ENCODE results near the gene IL18. TPM values are rescaled to one million over a fixed set of nuclear protein-coding genes. Genes with fewer than 3 reads are reported as not detected.
A peak's percentile ranks its signal among the peaks of the same experiment; 100 is the strongest.

Gene IL18
- total RNA-seq, 3 donors from 2014 or later = 8.2 to 21.0 (median 16.8) TPM

- no peak for DNase-seq (ENCODE audit: low spot score in 2 of 2)
- Histone ChIP-seq H3K9me3 (no peaks in the 10 kb centered on the region), H3K4me1 (no peaks in the 10 kb centered on the region), H3K27ac (no peak overlapping the region), H3K4me3 (no peak overlapping the region), H3K27me3 (no peaks in the 10 kb centered on the region), H3K36me3 (no peaks in the 10 kb centered on the region)
- TF ChIP-seq POLR2AphosphoS5 (IDR thresholded peaks at IDR 0.05) (no peak), CTCF (IDR thresholded peaks at IDR 0.05) (no peak), POLR2A (IDR thresholded peaks at IDR 0.05) (no peak)
- intact Hi-C loops (cut with DNase I; ENCODE audit: low total_unique reads) = no loop called here
These were observed 45.7 kb downstream of the IL18 start for GRCh38 chr11:112118176-112118575.

GRCh38 chr11:112115386-112115785 is 48.5 kb downstream of the IL18 start:
- Histone ChIP-seq H3K27ac (no peak overlapping the region), H3K36me3 (no peaks in the 10 kb centered on the region), H3K27me3 (no peaks in the 10 kb centered on the region), H3K4me3 (no peak overlapping the region), H3K9me3 (no peaks in the 10 kb centered on the region), H3K4me1 (no peaks in the 10 kb centered on the region)
- DNase-seq (ENCODE audit: low spot score in 2 of 2) = no peak
- intact Hi-C loops (cut with DNase I; ENCODE audit: low total_unique reads) = no loop called here
- TF ChIP-seq POLR2A (IDR thresholded peaks at IDR 0.05) = no peak
- TF ChIP-seq POLR2AphosphoS5 (IDR thresholded peaks at IDR 0.05) = no peak
- TF ChIP-seq CTCF (IDR thresholded peaks at IDR 0.05) = no peak

- Histone ChIP-seq H3K27ac (no peak overlapping the region), H3K36me3 (no peaks in the 10 kb centered on the region), H3K4me1 (no peaks in the 10 kb centered on the region), H3K4me3 (no peak overlapping the region), H3K9me3 (no peaks in the 10 kb centered on the region), H3K27me3 (no peaks in the 10 kb centered on the region)
- intact Hi-C loops (cut with DNase I; ENCODE audit: low total_unique reads) = no loop called here
- no peak for DNase-seq (ENCODE audit: low spot score in 2 of 2)
- no peak for TF ChIP-seq POLR2A (IDR thresholded peaks at IDR 0.05)
- no peak for TF ChIP-seq CTCF (IDR thresholded peaks at IDR 0.05)
- no peak for TF ChIP-seq POLR2AphosphoS5 (IDR thresholded peaks at IDR 0.05)
These were observed 49.4 kb downstream of the IL18 start for GRCh38 chr11:112114460-112114859.

GRCh38 chr11:112113539-112114457 is 50.1 kb downstream of the IL18 start:
- intact Hi-C loops (cut with DNase I; ENCODE audit: low total_unique reads) = no loop called here
- Histone ChIP-seq H3K4me1 (no peaks in the 10 kb centered on the region), H3K27ac (no peak overlapping the region), H3K36me3 (no peaks in the 10 kb centered on the region), H3K4me3 (no peak overlapping the region), H3K27me3 (no peaks in the 10 kb centered on the region), H3K9me3 (no peaks in the 10 kb centered on the region)
- peak; percentile 34 to 52 (median 51) for TF ChIP-seq CTCF (IDR thresholded peaks at IDR 0.05)
- no peak for TF ChIP-seq POLR2AphosphoS5 (IDR thresholded peaks at IDR 0.05)
- no peak for TF ChIP-seq POLR2A (IDR thresholded peaks at IDR 0.05)
- no peak for DNase-seq (ENCODE audit: low spot score in 2 of 2)

GRCh38 chr11:112106070-112106469 is 57.8 kb downstream of the IL18 start:
- H3K4me1 ChIP-seq = no peaks in the 10 kb centered on the region
- no peaks in the 10 kb centered on the region for H3K27me3 ChIP-seq
- H3K9me3 ChIP-seq = no peaks in the 10 kb centered on the region
- intact Hi-C loops (cut with DNase I; ENCODE audit: low total_unique reads) = no loop called here
- H3K4me3 ChIP-seq = no peak overlapping the region
- H3K36me3 ChIP-seq = no peaks in the 10 kb centered on the region
- DNase-seq (ENCODE audit: low spot score in 2 of 2) = no peak
- no peak overlapping the region for H3K27ac ChIP-seq
- no peak for TF ChIP-seq CTCF (IDR thresholded peaks at IDR 0.05)
- no peak for TF ChIP-seq POLR2AphosphoS5 (IDR thresholded peaks at IDR 0.05)
- no peak for TF ChIP-seq POLR2A (IDR thresholded peaks at IDR 0.05)

Data from breast epithelium (tissue), 4 donors.